ENCODE measurements around the gene ZNF697.

- no peak for TF ChIP-seq CTCF (IDR thresholded peaks at IDR 0.05)
- TF ChIP-seq POLR2A (IDR thresholded peaks at IDR 0.05) = no peak
Observed at GRCh38 chr1:119605686-119606085, 42.4 kb downstream of the ZNF697 start.

All from thyroid gland (tissue), 4 donors.